OCI-LY7 (cell line): Measurements from ENCODE around the gene RFNG. TPM values are rescaled to one million over a fixed set of nuclear protein-coding genes. Genes with fewer than 3 reads are reported as not detected.
A peak's percentile ranks its signal among the peaks of the same experiment; 100 is the strongest.

ENCODE experiments used
- BruUV-seq: library from RNA; stranded (reverse); fragments of 400-500 nt; replicated peaks from 2 replicates; lab custom pipeline; 2021; lab: Mats Ljungman, UMichigan
- CTCF ChIA-PET: fragments of 300-600 bp; sonication (Branson Sonifier 250); formaldehyde crosslinking; loops from one replicate; lab custom pipeline; 2022; ENCODE audit warnings: antibody characterized with exemption; ENCODE audit not compliant: unreplicated experiment; lab: Charles Lee
- POLR2A ChIA-PET: fragments of 300-600 bp; sonication (Branson Sonifier 250); formaldehyde crosslinking; loops from one replicate; lab custom pipeline; 2022; ENCODE audit warnings: antibody characterized with exemption; lab: Charles Lee
- DNase-seq: peaks from one replicate; pipeline ENCODE4 v3.0.0-alpha.2; 2015; ENCODE audit warnings: low spot score
- H2AFZ ChIP-seq: fragments of 200-600 bp; sonication (generic), shearing (Covaris generic); 2 replicates; pipeline ENCODE4 v1.6.1; 2014; ENCODE audit warnings: mild to moderate bottlenecking, antibody characterized with exemption, low read length, moderate library complexity
- H3K27ac ChIP-seq: fragments of 200-600 bp; sonication (generic); 2 replicates; pipeline ENCODE4 v1.5.1; 2014; ENCODE audit warnings: mixed run types, low read depth, mild to moderate bottlenecking, moderate library complexity, low read length, inconsistent platforms; ENCODE audit not compliant: poor library complexity, severe bottlenecking
- H3K36me3 ChIP-seq: fragments of 200-600 bp; sonication (generic); 2 replicates; pipeline ENCODE4 v1.6.1; 2014; ENCODE audit warnings: mild to moderate bottlenecking, antibody characterized with exemption, low read length, moderate library complexity, mixed read lengths; ENCODE audit not compliant: insufficient read depth
- H3K4me1 ChIP-seq: fragments of 200-600 bp; sonication (generic); 2 replicates; pipeline ENCODE4 v1.5.1; 2014; ENCODE audit warnings: mild to moderate bottlenecking, low read length; ENCODE audit not compliant: insufficient read depth, poor library complexity, severe bottlenecking
- H3K4me2 ChIP-seq: fragments of 200-600 bp; sonication (generic); 2 replicates; pipeline ENCODE4 v1.6.1; 2014; ENCODE audit warnings: mild to moderate bottlenecking, low read length
- H3K4me3 ChIP-seq: fragments of 200-600 bp; sonication (generic); 2 replicates; pipeline ENCODE4 v1.5.1; 2014; ENCODE audit warnings: mild to moderate bottlenecking, low read depth, low read length; ENCODE audit not compliant: poor library complexity, severe bottlenecking
- H3K79me2 ChIP-seq: fragments of 200-600 bp; sonication (generic); 2 replicates; pipeline ENCODE4 v1.6.1; 2016; ENCODE audit warnings: low read depth, mild to moderate bottlenecking, low read length, moderate library complexity, mixed read lengths; ENCODE audit not compliant: insufficient read depth
- H3K9me2 ChIP-seq: fragments of 200-600 bp; sonication (generic); 2 replicates; pipeline ENCODE4 v1.6.1; 2016; ENCODE audit warnings: mild to moderate bottlenecking, low read length, mixed read lengths; ENCODE audit not compliant: insufficient read depth
- H3K9me3 ChIP-seq: fragments of 200-600 bp; sonication (generic); 2 replicates; pipeline ENCODE4 v1.6.1; 2014; ENCODE audit warnings: mild to moderate bottlenecking, mixed run types, low read length, mixed read lengths
- H4K20me1 ChIP-seq: fragments of 200-600 bp; sonication (generic); 2 replicates; pipeline ENCODE4 v1.6.1; 2014; ENCODE audit warnings: mild to moderate bottlenecking, antibody characterized with exemption, low read length, moderate library complexity, mixed read lengths; ENCODE audit not compliant: insufficient read depth
- EZH2phosphoT487 ChIP-seq: fragments of 200-600 bp; sonication (generic); IDR thresholded peaks from 2 replicates; pipeline ENCODE4 v1.6.1; 2018; ENCODE audit warnings: low read depth, borderline replicate concordance, mild to moderate bottlenecking, mixed run types, antibody characterized with exemption, low read length, moderate library complexity, mixed read lengths
- intact Hi-C: fragments of 100-400 bp; cut with micrococcal nuclease; formaldehyde crosslinking; loops from one replicate; pipeline ENCODE4 v1.10.0; 2022; ENCODE audit not compliant: unreplicated experiment
- total RNA-seq, 2 experiments: library from RNA; depleted of rRNA in 1 of 2; stranded (reverse); fragments of >200 nt in 1 of 2; shearing (Covaris generic) in 1 of 2; gene quantifications; 2 replicates each; pipeline ENCODE4 v1.2.3, GENCODE V29; 2014 to 2022
- TF ChIP-seq, protein P1 (sequence below): fragments of 200-600 bp; sonication (generic); conservative IDR thresholded peaks from 2 replicates; pipeline ENCODE4 v1.5.1; 2014; ENCODE audit warnings: mild to moderate bottlenecking, antibody characterized with exemption, low read length, moderate library complexity, mixed read lengths

Gene RFNG
- total RNA-seq, 2 experiments from 2014 or later: 47.3 to 59.4 TPM

DNA sequence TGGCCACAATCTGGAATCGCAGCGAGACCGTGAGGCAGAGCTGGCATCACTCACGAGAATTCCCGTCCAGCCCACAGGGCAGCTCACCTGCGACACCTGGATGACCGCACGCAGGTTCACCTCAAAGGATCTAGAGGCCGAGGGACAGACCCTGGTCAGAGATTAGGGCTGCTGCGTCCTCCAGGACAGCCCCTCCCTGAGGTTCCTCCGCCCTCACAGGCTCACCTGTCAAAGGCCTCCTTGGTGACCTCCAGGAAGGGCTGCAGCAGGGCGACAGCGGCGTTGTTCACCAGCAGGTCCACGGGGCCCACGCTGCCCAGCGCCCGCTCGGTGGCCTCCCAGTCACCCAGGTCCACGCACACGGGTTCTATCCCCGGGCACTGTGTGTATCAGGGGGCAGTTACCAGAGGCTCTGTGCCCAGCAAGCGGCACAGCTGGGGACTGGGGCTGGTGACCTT, 14.9 kb downstream of the RFNG start:
- Histone ChIP-seq H3K4me3 (peak overlapping the region; percentile 72), H3K9me2 (no peaks in the 10 kb centered on the region), H3K4me1 (peaks cover 19% of the 10 kb centered on the region), H4K20me1 (0 out of 2 replicates have a peak, but pooled peaks cover 5% of the 10 kb centered on the region), H3K79me2 (no peaks in the 10 kb centered on the region), H3K27ac (peak overlapping the region; percentile 70), H3K9me3 (no peaks in the 10 kb centered on the region), H3K36me3 (no peaks in the 10 kb centered on the region), H2AFZ (no peak overlapping the region), H3K4me2 (peak overlapping the region; percentile 92)
- POLR2A ChIA-PET: interaction anchor here (0.6 kb wide), 1 partner anchor 90 kb away, joined by 3 read pairs; no protein-coding TSS in a partner anchor
- intact Hi-C loops: loop anchor here (1.0 to 5.0 kb wide), 4 partner anchors 13 to 164 kb away; partner anchors contain the start of genes ARHGDIA, FASN, GPS1 and LRRC45
- CTCF ChIA-PET: no interaction called here
- TF ChIP-seq EZH2phosphoT487: no peak
- TF ChIP-seq, protein P1, sequence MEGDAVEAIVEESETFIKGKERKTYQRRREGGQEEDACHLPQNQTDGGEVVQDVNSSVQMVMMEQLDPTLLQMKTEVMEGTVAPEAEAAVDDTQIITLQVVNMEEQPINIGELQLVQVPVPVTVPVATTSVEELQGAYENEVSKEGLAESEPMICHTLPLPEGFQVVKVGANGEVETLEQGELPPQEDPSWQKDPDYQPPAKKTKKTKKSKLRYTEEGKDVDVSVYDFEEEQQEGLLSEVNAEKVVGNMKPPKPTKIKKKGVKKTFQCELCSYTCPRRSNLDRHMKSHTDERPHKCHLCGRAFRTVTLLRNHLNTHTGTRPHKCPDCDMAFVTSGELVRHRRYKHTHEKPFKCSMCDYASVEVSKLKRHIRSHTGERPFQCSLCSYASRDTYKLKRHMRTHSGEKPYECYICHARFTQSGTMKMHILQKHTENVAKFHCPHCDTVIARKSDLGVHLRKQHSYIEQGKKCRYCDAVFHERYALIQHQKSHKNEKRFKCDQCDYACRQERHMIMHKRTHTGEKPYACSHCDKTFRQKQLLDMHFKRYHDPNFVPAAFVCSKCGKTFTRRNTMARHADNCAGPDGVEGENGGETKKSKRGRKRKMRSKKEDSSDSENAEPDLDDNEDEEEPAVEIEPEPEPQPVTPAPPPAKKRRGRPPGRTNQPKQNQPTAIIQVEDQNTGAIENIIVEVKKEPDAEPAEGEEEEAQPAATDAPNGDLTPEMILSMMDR: no peak
- no TSS peak for BruUV-seq
- no peak for DNase-seq

DNA sequence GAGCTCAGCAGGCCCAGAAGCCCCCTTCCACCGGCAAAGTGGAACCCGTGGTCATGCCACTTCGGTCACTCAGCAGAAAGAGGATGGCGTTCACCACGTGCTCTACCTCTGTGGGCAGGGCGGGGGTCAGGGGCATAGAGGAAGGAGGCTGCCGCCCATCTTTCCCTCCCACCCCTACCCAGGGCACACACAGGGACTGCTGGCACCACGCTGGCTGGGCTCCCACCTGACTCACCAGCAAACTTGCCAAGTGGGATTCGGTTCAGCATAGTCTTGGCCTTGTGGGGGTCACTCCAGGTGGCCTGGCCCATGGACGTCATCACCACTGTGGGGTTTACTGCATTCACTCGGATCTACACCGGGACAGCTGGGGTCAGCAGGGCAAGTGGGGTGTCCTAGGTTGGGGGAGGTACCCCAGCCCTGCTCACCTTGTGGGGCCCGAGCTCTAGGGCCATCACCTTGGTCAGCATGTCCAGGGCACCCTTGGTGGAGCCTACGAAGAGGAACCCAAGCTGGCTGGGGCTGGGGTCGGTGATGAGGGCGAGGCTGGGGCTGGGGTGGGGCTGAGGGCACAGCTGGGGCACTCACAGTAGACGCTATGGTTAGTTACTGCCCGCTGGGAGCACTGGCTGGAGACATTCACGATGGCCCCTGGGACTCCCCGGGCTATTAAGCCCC, 15.5 kb downstream of the RFNG start:
- no peaks in the 10 kb centered on the region for H3K9me3 ChIP-seq
- H3K36me3 ChIP-seq: no peaks in the 10 kb centered on the region
- ChIA-PET POLR2A (interaction anchor here (0.6 to 1.2 kb wide), 2 partner anchors 13 to 90 kb away, joined by 3 to 4 read pairs; partner anchors contain the start of genes CENPX and LRRC45), CTCF (interaction anchor here (0.5 to 0.6 kb wide), 2 partner anchors 13 to 88 kb away, joined by 3 read pairs; no protein-coding TSS in a partner anchor)
- no peak overlapping the region for H2AFZ ChIP-seq
- peaks cover 21% of the 10 kb centered on the region for H3K4me1 ChIP-seq
- intact Hi-C loops: loop anchor here (5.0 kb wide), 1 partner anchor 164 kb away; the partner anchor contains the start of gene ARHGDIA
- 0 out of 2 replicates have a peak, but pooled peaks cover 5% of the 10 kb centered on the region for H4K20me1 ChIP-seq
- H3K4me2 ChIP-seq: peak overlapping the region; percentile 92
- no peak for DNase-seq
- no peak for TF ChIP-seq EZH2phosphoT487
- TF ChIP-seq, protein P1: no peak
- H3K79me2 ChIP-seq: no peaks in the 10 kb centered on the region
- H3K27ac ChIP-seq: no peak overlapping the region
- no peaks in the 10 kb centered on the region for H3K9me2 ChIP-seq
- peak overlapping the region; percentile 72 for H3K4me3 ChIP-seq
- BruUV-seq: TSS peak; percentile 96
